ENCODE measurements around the gene DOC2B. TPM values are rescaled to one million over a fixed set of nuclear protein-coding genes. Genes with fewer than 3 reads are reported as not detected.

DOC2B gene
- polyA plus RNA-seq, 1 donor (not counting 4 experiments of a cell fraction or from before 2014, with no cell fraction given): not detected

GRCh38 chr17:185445-186138 is 4.1 kb upstream of the DOC2B start:
- dilution Hi-C loops (cut with MboI; ENCODE audit: extremely low pct_ligation_motif_present, low sequenced_read_pairs): no loop called here
- DNase-seq (ENCODE audit: low read depth, low spot score) (no peak), FAIRE-seq (no peak)
- H3K27ac ChIP-seq (ENCODE audit: control insufficient read depth, insufficient read depth, low read length): no peak overlapping the region
- peaks cover 39% of the 10 kb centered on the region for H3K27me3 ChIP-seq (ENCODE audit: control insufficient read depth, extremely low read depth, insufficient read depth, low read length)
- TF ChIP-seq EZH2 (IDR thresholded peaks at IDR 0.05; ENCODE audit: low read length) (no peak), CTCF (optimal IDR thresholded peaks at IDR 0.05 in 1 of 3, IDR thresholded peaks at IDR 0.05 in 1 of 3, conservative IDR thresholded peaks at IDR 0.05 in 1 of 3; ENCODE audit: extremely low read depth in 1 of 3, insufficient read depth in 2 of 3, low read length in 3 of 3) (no peak)
- H4K20me1 ChIP-seq (ENCODE audit: control insufficient read depth, extremely low read depth, insufficient read depth, low read length): peaks cover 2% of the 10 kb centered on the region
- H3K9me1 ChIP-seq (ENCODE audit: control insufficient read depth, extremely low read depth, insufficient read depth, low read length): no peaks in the 10 kb centered on the region
- H3K36me3 ChIP-seq (ENCODE audit: control insufficient read depth in 2 of 2, extremely low read depth in 1 of 2, insufficient read depth in 2 of 2, low read length in 2 of 2): no peaks in the 10 kb centered on the region
- no peaks in the 10 kb centered on the region for H3K79me2 ChIP-seq (ENCODE audit: control insufficient read depth, insufficient read depth, low read length)
- no peak overlapping the region for H2AFZ ChIP-seq (ENCODE audit: control insufficient read depth, low read length)
- H3K9me3 ChIP-seq (ENCODE audit: control insufficient read depth, low read depth, low read length): no peaks in the 10 kb centered on the region
- no peak overlapping the region for H3K4me2 ChIP-seq (ENCODE audit: control insufficient read depth, extremely low read depth, insufficient read depth, low read depth, low read length)
- H3K4me3 ChIP-seq (ENCODE audit: control insufficient read depth in 2 of 3, extremely low read depth in 1 of 3, insufficient read depth in 2 of 3, low read depth in 1 of 3, low read length in 3 of 3): no peak overlapping the region
- H3K4me1 ChIP-seq (ENCODE audit: control insufficient read depth, extremely low read depth, insufficient read depth, low read length): peaks cover 3% of the 10 kb centered on the region
- H3K9ac ChIP-seq (ENCODE audit: control insufficient read depth, extremely low read depth, insufficient read depth, low read length): no peak overlapping the region

GRCh38 chr17:183021-183420 is 1.6 kb upstream of the DOC2B start:
- H3K4me1 ChIP-seq (ENCODE audit: control insufficient read depth, extremely low read depth, insufficient read depth, low read length): peaks cover 3% of the 10 kb centered on the region
- no peak for FAIRE-seq
- peaks cover 64% of the 10 kb centered on the region for H3K27me3 ChIP-seq (ENCODE audit: control insufficient read depth, extremely low read depth, insufficient read depth, low read length)

More at GRCh38 chr17:183021-183420, 1.6 kb upstream of the DOC2B start:
- Histone ChIP-seq H3K4me2 (ENCODE audit: control insufficient read depth, extremely low read depth, insufficient read depth, low read depth, low read length) (no peak overlapping the region), H4K20me1 (ENCODE audit: control insufficient read depth, extremely low read depth, insufficient read depth, low read length) (peaks cover 2% of the 10 kb centered on the region), H2AFZ (ENCODE audit: control insufficient read depth, low read length) (no peak overlapping the region), H3K36me3 (ENCODE audit: control insufficient read depth in 2 of 2, extremely low read depth in 1 of 2, insufficient read depth in 2 of 2, low read length in 2 of 2) (no peaks in the 10 kb centered on the region), H3K4me3 (ENCODE audit: control insufficient read depth in 2 of 3, extremely low read depth in 1 of 3, insufficient read depth in 2 of 3, low read depth in 1 of 3, low read length in 3 of 3) (no peak overlapping the region), H3K9me3 (ENCODE audit: control insufficient read depth, low read depth, low read length) (no peaks in the 10 kb centered on the region), H3K27ac (ENCODE audit: control insufficient read depth, insufficient read depth, low read length) (no peak overlapping the region), H3K9me1 (ENCODE audit: control insufficient read depth, extremely low read depth, insufficient read depth, low read length) (no peaks in the 10 kb centered on the region), H3K79me2 (ENCODE audit: control insufficient read depth, insufficient read depth, low read length) (no peaks in the 10 kb centered on the region), H3K9ac (ENCODE audit: control insufficient read depth, extremely low read depth, insufficient read depth, low read length) (no peak overlapping the region)
- TF ChIP-seq EZH2 (IDR thresholded peaks at IDR 0.05; ENCODE audit: low read length) (no peak), CTCF (optimal IDR thresholded peaks at IDR 0.05 in 1 of 3, IDR thresholded peaks at IDR 0.05 in 1 of 3, conservative IDR thresholded peaks at IDR 0.05 in 1 of 3; ENCODE audit: extremely low read depth in 1 of 3, insufficient read depth in 2 of 3, low read length in 3 of 3) (no peak)
- no peak for DNase-seq (ENCODE audit: low read depth, low spot score)
- dilution Hi-C loops (cut with MboI; ENCODE audit: extremely low pct_ligation_motif_present, low sequenced_read_pairs): no loop called here
